ENCODE measurements around the gene CDK13.

CDK13 gene

GRCh38 chr7:40095230-40095629, 145.2 kb downstream of the CDK13 start:
- TF ChIP-seq CTCF (IDR thresholded peaks at IDR 0.05; ENCODE audit: low read length, missing control alignments), result no peak
- no peak overlapping the region for H3K4me3 ChIP-seq (replicated peaks; ENCODE audit: low read depth, low read length)
- no peak for DNase-seq (ENCODE audit: low read depth)

DNA sequence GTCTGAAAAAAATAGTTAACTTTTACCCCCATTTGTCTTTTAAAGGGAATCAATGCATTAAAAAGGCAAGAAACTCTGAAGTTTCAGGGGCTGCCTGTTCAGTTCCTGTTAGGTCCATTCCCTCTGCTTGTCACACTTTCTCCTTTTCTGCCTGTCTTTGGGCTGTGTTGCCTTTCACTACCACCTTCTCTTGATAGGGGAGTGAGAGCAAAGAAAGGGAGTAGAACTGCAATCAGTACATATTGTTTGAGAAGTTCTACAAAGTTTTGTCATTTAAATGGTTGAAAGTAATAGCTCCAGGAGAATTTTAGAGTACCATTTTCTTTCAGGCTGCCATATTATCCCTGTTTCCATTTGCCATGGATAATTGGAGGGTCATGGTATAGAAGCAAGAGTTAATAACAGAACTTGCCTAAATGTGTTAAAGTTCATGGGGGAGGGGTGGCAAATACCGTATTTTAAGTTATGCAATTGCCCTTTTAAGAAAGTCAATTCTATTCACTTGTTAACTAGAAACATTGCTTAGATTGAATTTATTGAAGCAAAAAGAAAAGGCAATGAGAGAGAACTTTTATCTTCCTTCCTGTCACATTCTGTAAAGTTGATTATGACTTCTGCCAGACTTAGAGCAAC, 145.8 kb downstream of the CDK13 start:
- no peak for DNase-seq (ENCODE audit: low read depth)
- H3K4me3 ChIP-seq (replicated peaks; ENCODE audit: low read depth, low read length), result no peak overlapping the region
- no peak for TF ChIP-seq CTCF (IDR thresholded peaks at IDR 0.05; ENCODE audit: low read length, missing control alignments)

- TF ChIP-seq CTCF (IDR thresholded peaks at IDR 0.05; ENCODE audit: low read length, missing control alignments), result no peak
- DNase-seq (ENCODE audit: low read depth), result no peak
- H3K4me3 ChIP-seq (replicated peaks; ENCODE audit: low read depth, low read length), result no peak overlapping the region
Measured at GRCh38 chr7:40097728-40098127, 147.7 kb downstream of the CDK13 start.

DNA sequence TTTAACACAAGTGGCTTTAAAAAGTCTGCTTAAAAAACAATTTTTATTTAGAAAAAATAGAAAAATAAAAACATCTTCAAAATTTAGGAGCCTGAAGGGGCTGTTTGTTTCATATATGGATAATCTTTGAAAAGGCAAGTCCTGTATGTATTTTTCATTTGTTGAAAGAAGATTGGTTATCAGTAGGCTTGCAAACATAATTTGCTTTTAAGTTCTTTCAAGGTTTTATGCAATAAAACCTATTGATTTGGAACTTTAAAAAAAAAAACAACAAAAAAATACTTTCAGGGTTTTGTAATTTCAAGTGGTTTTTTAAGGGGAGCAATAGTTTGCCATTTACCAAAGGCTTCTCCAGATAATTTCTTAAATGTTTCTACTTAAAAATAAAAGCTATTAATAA, 148.8 kb downstream of the CDK13 start:
- H3K4me3 ChIP-seq (replicated peaks; ENCODE audit: low read depth, low read length), result no peak overlapping the region
- no peak for TF ChIP-seq CTCF (IDR thresholded peaks at IDR 0.05; ENCODE audit: low read length, missing control alignments)
- no peak for DNase-seq (ENCODE audit: low read depth)

DNA sequence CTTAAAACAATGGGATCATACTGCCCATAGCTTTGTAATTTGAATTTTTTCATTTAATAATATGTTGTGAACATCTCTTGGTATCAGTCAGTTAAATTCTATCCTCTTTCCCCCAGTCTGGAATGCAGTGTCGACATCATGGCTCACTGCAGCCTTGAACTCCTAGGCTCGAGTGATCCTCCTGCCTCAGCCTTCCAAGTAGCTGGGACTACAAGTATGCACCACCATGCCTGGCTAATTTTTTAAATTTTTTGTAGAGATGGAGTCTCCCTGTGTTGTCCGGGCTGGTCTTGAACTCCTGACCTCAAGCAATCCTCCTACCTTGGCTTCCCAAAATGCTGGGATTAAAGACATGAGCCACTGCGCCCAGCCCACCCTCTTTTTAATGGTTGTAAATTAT, 149.8 kb downstream of the CDK13 start:
- no peak for DNase-seq (ENCODE audit: low read depth)
- H3K4me3 ChIP-seq (replicated peaks; ENCODE audit: low read depth, low read length), result no peak overlapping the region
- TF ChIP-seq CTCF (IDR thresholded peaks at IDR 0.05; ENCODE audit: low read length, missing control alignments), result no peak

DNA sequence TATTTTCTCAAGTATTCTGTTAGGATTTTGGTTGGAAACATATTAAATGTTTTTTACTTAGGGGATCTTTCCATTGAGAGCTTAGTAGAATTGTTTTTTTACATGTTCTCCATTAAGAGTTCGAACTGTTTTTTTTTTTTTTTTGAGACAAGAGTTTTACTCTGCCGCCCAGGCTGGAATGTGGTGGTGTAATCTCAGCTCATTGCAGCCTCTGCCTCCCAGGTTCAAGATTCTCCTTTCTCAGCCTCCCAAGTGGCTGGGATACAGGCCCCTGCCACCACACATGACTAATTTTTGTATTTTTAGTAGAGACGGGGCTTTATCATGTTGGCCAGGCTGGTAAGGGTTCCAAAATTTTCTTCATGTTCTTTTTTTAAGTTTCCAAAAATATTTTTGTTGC, 151.1 kb downstream of the CDK13 start:
- no peak overlapping the region for H3K4me3 ChIP-seq (replicated peaks; ENCODE audit: low read depth, low read length)
- no peak for TF ChIP-seq CTCF (IDR thresholded peaks at IDR 0.05; ENCODE audit: low read length, missing control alignments)
- DNase-seq (ENCODE audit: low read depth), result no peak

- no peak overlapping the region for H3K4me3 ChIP-seq (replicated peaks; ENCODE audit: low read depth, low read length)
- DNase-seq (ENCODE audit: low read depth), result no peak
- TF ChIP-seq CTCF (IDR thresholded peaks at IDR 0.05; ENCODE audit: low read length, missing control alignments), result no peak
Measured at GRCh38 chr7:40102897-40103296, 152.8 kb downstream of the CDK13 start.

Data from fibroblast of pulmonary artery (primary cell).